LNCaP clone FGC (cell line): ENCODE measurements around the gene CEBPZ.

ENCODE experiments used
- DNase-seq: peaks from one replicate; pipeline ENCODE4 v3.0.0-alpha.2; 2011; ENCODE audit warnings: low read depth
- H3K4me3 ChIP-seq: 2 replicates; pipeline ENCODE4 v1.5.1; 2011; ENCODE audit warnings: mild to moderate bottlenecking, low read depth, low read length, control low read depth
- CTCF ChIP-seq: IDR thresholded peaks from 2 replicates; pipeline ENCODE4 v1.5.1; 2012; ENCODE audit warnings: mild to moderate bottlenecking; ENCODE audit not compliant: control insufficient read depth, insufficient read depth; ENCODE audit errors: extremely low read depth

Gene CEBPZ

GRCh38 chr2:37263839-37264238 is 32.4 kb upstream of the CEBPZ start:
- DNase-seq, result no peak
- H3K4me3 ChIP-seq, result no peak overlapping the region
- no peak for TF ChIP-seq CTCF

GRCh38 chr2:37262522-37262921 is 31.1 kb upstream of the CEBPZ start:
- no peak for DNase-seq
- H3K4me3 ChIP-seq, result no peak overlapping the region
- TF ChIP-seq CTCF, result no peak

GRCh38 chr2:37250869-37251740 is 19.7 kb upstream of the CEBPZ start:
- no peak for TF ChIP-seq CTCF
- no peak overlapping the region for H3K4me3 ChIP-seq
- no peak for DNase-seq

- H3K4me3 ChIP-seq, result no peak overlapping the region
- TF ChIP-seq CTCF, result no peak
- DNase-seq, result no peak
Observed at GRCh38 chr2:37246205-37246604, 14.8 kb upstream of the CEBPZ start.

GRCh38 chr2:37244755-37245154 is 13.4 kb upstream of the CEBPZ start:
- H3K4me3 ChIP-seq, result no peak overlapping the region
- no peak for DNase-seq
- no peak for TF ChIP-seq CTCF

- TF ChIP-seq CTCF, result no peak
- H3K4me3 ChIP-seq, result no peak overlapping the region
- DNase-seq, result no peak
Observed at GRCh38 chr2:37244017-37244416, 12.6 kb upstream of the CEBPZ start.

- no peak overlapping the region for H3K4me3 ChIP-seq
- DNase-seq, result no peak
- TF ChIP-seq CTCF, result no peak
Observed at GRCh38 chr2:37243435-37243834, 12.0 kb upstream of the CEBPZ start.
